CD8-positive, alpha-beta memory T cell (primary cell): ENCODE data around the gene CACNA2D1. TPM values are rescaled to one million over a fixed set of nuclear protein-coding genes. Genes with fewer than 3 reads are reported as not detected.

Experiments
- CTCF ChIA-PET: fragments of 350-600 bp; sonication (Branson Sonifier 250); formaldehyde crosslinking; loops from one replicate; lab custom pipeline; 2021; ENCODE audit warnings: antibody characterized with exemption; lab: Charles Lee
- POLR2A ChIA-PET: fragments of 350-600 bp; sonication (Branson Sonifier 250); formaldehyde crosslinking; loops from one replicate; lab custom pipeline; 2021; ENCODE audit warnings: antibody characterized with exemption; lab: Charles Lee
- DNase-seq, 5 donors: peaks; one replicate each; pipeline versions ENCODE4 v3.0.0 to v3.0.0-alpha.2; 2020 to 2022; ENCODE audit warnings: mixed read lengths in 1 of 5
- H3K27ac ChIP-seq: one replicate; pipeline ENCODE4 v1.7.0; 2013; ENCODE audit warnings: low read depth, mild to moderate bottlenecking, low read length, moderate library complexity
- H3K27me3 ChIP-seq: 2 replicates; pipeline ENCODE4 v1.7.0; 2013; ENCODE audit warnings: low read length, mild to moderate bottlenecking; ENCODE audit not compliant: insufficient read depth, poor library complexity, severe bottlenecking
- H3K36me3 ChIP-seq: 2 replicates; pipeline ENCODE4 v1.7.0; 2013; ENCODE audit warnings: mild to moderate bottlenecking, low read length, moderate library complexity; ENCODE audit not compliant: insufficient read depth
- H3K4me1 ChIP-seq: 2 replicates; pipeline ENCODE4 v1.7.0; 2013; ENCODE audit warnings: mild to moderate bottlenecking, low read length, moderate library complexity; ENCODE audit not compliant: insufficient read depth
- H3K4me3 ChIP-seq: 2 replicates; pipeline ENCODE4 v1.7.0; 2013; ENCODE audit warnings: mild to moderate bottlenecking, low read length
- H3K9me3 ChIP-seq: 2 replicates; pipeline ENCODE4 v1.7.0; 2013; ENCODE audit warnings: mild to moderate bottlenecking, low read length
- H3K27ac Mint-ChIP-seq, 8 donors: one replicate each; pipeline ENCODE4 v1.8.0; 2020 to 2021; ENCODE audit warnings: mixed read lengths in 8 of 8, mild to moderate bottlenecking in 6 of 8, inconsistent platforms in 3 of 8, moderate library complexity in 3 of 8
- H3K27me3 Mint-ChIP-seq, 2 donors: one replicate each; pipeline ENCODE4 v1.8.0; 2020 to 2021; ENCODE audit warnings: mixed read lengths in 2 of 2, mild to moderate bottlenecking in 1 of 2, moderate library complexity in 1 of 2
- H3K36me3 Mint-ChIP-seq, 3 donors: one replicate each; pipeline ENCODE4 v1.8.0; 2020 to 2021; ENCODE audit warnings: mixed read lengths in 3 of 3, inconsistent platforms in 1 of 3, mild to moderate bottlenecking in 1 of 3
- H3K4me1 Mint-ChIP-seq, 3 donors: one replicate each; pipeline ENCODE4 v1.8.0; 2020 to 2021; ENCODE audit warnings: mixed read lengths in 3 of 3, inconsistent platforms in 1 of 3, mild to moderate bottlenecking in 1 of 3
- H3K4me3 Mint-ChIP-seq, 7 donors: one replicate each; pipeline ENCODE4 v1.8.0; 2020 to 2021; ENCODE audit warnings: mixed read lengths in 7 of 7, mild to moderate bottlenecking in 6 of 7, moderate library complexity in 4 of 7, inconsistent platforms in 2 of 7
- H3K9me3 Mint-ChIP-seq, 5 donors: one replicate each; pipeline ENCODE4 v1.8.0; 2020 to 2022; ENCODE audit warnings: mixed read lengths in 5 of 5, mild to moderate bottlenecking in 3 of 5, moderate library complexity in 2 of 5, inconsistent platforms in 1 of 5
- polyA plus RNA-seq: library from polyadenylated mRNA; unstranded; fragments of 300-500 nt; fragmentation: Illumina TruSeq; gene quantifications from one replicate; pipeline ENCODE4 v1.2.3, GENCODE V29; 2021
- total RNA-seq, 2 experiments: library from RNA; stranded (reverse); gene quantifications; one replicate each; pipeline ENCODE4 v1.2.3, GENCODE V29; 2021

Gene CACNA2D1
- total and polyA plus RNA-seq, 3 experiments from 2014 or later: not detected

GRCh38 chr7:82007315-82007714 lies 436.3 kb downstream of the CACNA2D1 start:
- no peaks in the 10 kb centered on the region for H3K4me1 ChIP-seq
- Mint-ChIP-seq H3K9me3 (peaks cover under 1 to 14% (median 2%) of the 10 kb centered on the region in 5 donors), H3K36me3 (no peaks in the 10 kb centered on the region), H3K4me1 (no peaks in the 10 kb centered on the region), H3K27ac (no peak overlapping the region), H3K4me3 (no peak overlapping the region), H3K27me3 (no peaks in the 10 kb centered on the region)
- no peak for DNase-seq
- no peak overlapping the region for H3K27ac ChIP-seq
- no peak overlapping the region for H3K4me3 ChIP-seq
- H3K9me3 ChIP-seq: no peaks in the 10 kb centered on the region
- ChIA-PET POLR2A (no interaction called here), CTCF (no interaction called here)
- no peaks in the 10 kb centered on the region for H3K27me3 ChIP-seq
- no peaks in the 10 kb centered on the region for H3K36me3 ChIP-seq

GRCh38 chr7:82005056-82005455 lies 438.5 kb downstream of the CACNA2D1 start:
- DNase-seq: no peak
- Mint-ChIP-seq H3K27ac (no peak overlapping the region), H3K4me3 (no peak overlapping the region), H3K36me3 (no peaks in the 10 kb centered on the region), H3K9me3 (peaks cover 0 to 17% (median 2%) of the 10 kb centered on the region in 5 donors), H3K27me3 (no peaks in the 10 kb centered on the region), H3K4me1 (no peaks in the 10 kb centered on the region)
- no peaks in the 10 kb centered on the region for H3K9me3 ChIP-seq
- no peak overlapping the region for H3K4me3 ChIP-seq
- POLR2A ChIA-PET: no interaction called here
- no peaks in the 10 kb centered on the region for H3K36me3 ChIP-seq
- H3K4me1 ChIP-seq: no peaks in the 10 kb centered on the region
- CTCF ChIA-PET: no interaction called here
- no peaks in the 10 kb centered on the region for H3K27me3 ChIP-seq
- no peak overlapping the region for H3K27ac ChIP-seq

- Mint-ChIP-seq H3K9me3 (peaks cover 0 to 3% (median 0%) of the 10 kb centered on the region in 5 donors), H3K4me3 (no peak overlapping the region), H3K4me1 (no peaks in the 10 kb centered on the region), H3K27ac (no peak overlapping the region), H3K36me3 (no peaks in the 10 kb centered on the region), H3K27me3 (peaks cover 0 to 1% of the 10 kb centered on the region in 2 donors)
- Histone ChIP-seq H3K36me3 (no peaks in the 10 kb centered on the region), H3K27ac (no peak overlapping the region), H3K4me3 (no peak overlapping the region), H3K4me1 (no peaks in the 10 kb centered on the region), H3K9me3 (no peaks in the 10 kb centered on the region), H3K27me3 (no peaks in the 10 kb centered on the region)
- DNase-seq: no peak
- POLR2A ChIA-PET: no interaction called here
- CTCF ChIA-PET: no interaction called here
These were observed 450.4 kb downstream of the CACNA2D1 start for GRCh38 chr7:81993186-81993585.

- ChIA-PET CTCF (no interaction called here), POLR2A (no interaction called here)
- Histone ChIP-seq H3K36me3 (no peaks in the 10 kb centered on the region), H3K27me3 (no peaks in the 10 kb centered on the region), H3K4me3 (no peak overlapping the region), H3K27ac (no peak overlapping the region), H3K9me3 (no peaks in the 10 kb centered on the region), H3K4me1 (no peaks in the 10 kb centered on the region)
- H3K9me3 Mint-ChIP-seq: peaks cover 0 to 3% (median 0%) of the 10 kb centered on the region in 5 donors
- no peak overlapping the region for H3K27ac Mint-ChIP-seq
- H3K27me3 Mint-ChIP-seq: peaks cover 0 to 1% of the 10 kb centered on the region in 2 donors
- H3K36me3 Mint-ChIP-seq: no peaks in the 10 kb centered on the region
- DNase-seq: no peak
- no peaks in the 10 kb centered on the region for H3K4me1 Mint-ChIP-seq
- H3K4me3 Mint-ChIP-seq: no peak overlapping the region
These were observed 453.2 kb downstream of the CACNA2D1 start for GRCh38 chr7:81990395-81990794.

GRCh38 chr7:81986723-81987470 lies 456.7 kb downstream of the CACNA2D1 start:
- H3K27ac ChIP-seq: no peak overlapping the region
- Mint-ChIP-seq H3K27me3 (no peaks in the 10 kb centered on the region), H3K9me3 (peaks cover 0 to 4% (median 2%) of the 10 kb centered on the region in 5 donors), H3K4me3 (no peak overlapping the region), H3K36me3 (no peaks in the 10 kb centered on the region), H3K27ac (no peak overlapping the region), H3K4me1 (no peaks in the 10 kb centered on the region)
- DNase-seq: no peak
- no peak overlapping the region for H3K4me3 ChIP-seq
- H3K36me3 ChIP-seq: no peaks in the 10 kb centered on the region
- no peaks in the 10 kb centered on the region for H3K27me3 ChIP-seq
- no peaks in the 10 kb centered on the region for H3K9me3 ChIP-seq
- no peaks in the 10 kb centered on the region for H3K4me1 ChIP-seq
- POLR2A ChIA-PET: no interaction called here
- CTCF ChIA-PET: no interaction called here

GRCh38 chr7:81983406-81983805 lies 460.2 kb downstream of the CACNA2D1 start:
- no peak overlapping the region for H3K4me3 Mint-ChIP-seq
- Histone ChIP-seq H3K27me3 (no peaks in the 10 kb centered on the region), H3K27ac (no peak overlapping the region), H3K4me3 (no peak overlapping the region), H3K36me3 (no peaks in the 10 kb centered on the region), H3K4me1 (no peaks in the 10 kb centered on the region), H3K9me3 (no peaks in the 10 kb centered on the region)
- H3K27me3 Mint-ChIP-seq: no peaks in the 10 kb centered on the region
- ChIA-PET POLR2A (no interaction called here), CTCF (no interaction called here)
- no peak overlapping the region for H3K27ac Mint-ChIP-seq
- H3K4me1 Mint-ChIP-seq: no peaks in the 10 kb centered on the region
- peaks cover 0 to 10% (median 5%) of the 10 kb centered on the region in 5 donors for H3K9me3 Mint-ChIP-seq
- DNase-seq: no peak
- H3K36me3 Mint-ChIP-seq: no peaks in the 10 kb centered on the region

GRCh38 chr7:81973117-81973516 lies 470.5 kb downstream of the CACNA2D1 start:
- no peak overlapping the region for H3K27ac ChIP-seq
- ChIA-PET CTCF (no interaction called here), POLR2A (no interaction called here)
- Mint-ChIP-seq H3K4me1 (no peaks in the 10 kb centered on the region), H3K4me3 (no peak overlapping the region), H3K36me3 (no peaks in the 10 kb centered on the region), H3K9me3 (peaks cover 0 to 16% (median 3%) of the 10 kb centered on the region in 5 donors), H3K27ac (no peak overlapping the region), H3K27me3 (no peaks in the 10 kb centered on the region)
- H3K4me1 ChIP-seq: no peaks in the 10 kb centered on the region
- H3K9me3 ChIP-seq: no peaks in the 10 kb centered on the region
- no peaks in the 10 kb centered on the region for H3K27me3 ChIP-seq
- no peaks in the 10 kb centered on the region for H3K36me3 ChIP-seq
- no peak overlapping the region for H3K4me3 ChIP-seq
- no peak for DNase-seq

- Mint-ChIP-seq H3K27me3 (no peaks in the 10 kb centered on the region), H3K4me1 (no peaks in the 10 kb centered on the region), H3K27ac (no peak overlapping the region), H3K36me3 (no peaks in the 10 kb centered on the region), H3K4me3 (no peak overlapping the region), H3K9me3 (peaks cover 0 to 21% (median 2%) of the 10 kb centered on the region in 5 donors)
- POLR2A ChIA-PET: no interaction called here
- Histone ChIP-seq H3K4me3 (no peak overlapping the region), H3K27ac (no peak overlapping the region), H3K36me3 (no peaks in the 10 kb centered on the region), H3K9me3 (no peaks in the 10 kb centered on the region), H3K4me1 (no peaks in the 10 kb centered on the region), H3K27me3 (no peaks in the 10 kb centered on the region)
- DNase-seq: no peak
- CTCF ChIA-PET: no interaction called here
These were observed 483.6 kb downstream of the CACNA2D1 start for GRCh38 chr7:81960026-81960425.
